Neural cell (in vitro differentiated cells): ENCODE data around the gene GFRA1.

Experiments
- EP300 ChIP-seq: fragments of 450-650 bp; conservative IDR thresholded peaks from 2 replicates; pipeline ENCODE4 v1.6.1; 2014; ENCODE audit warnings: antibody characterized with exemption, mild to moderate bottlenecking, moderate library complexity; ENCODE audit not compliant: poor library complexity, severe bottlenecking
- EZH2 ChIP-seq: fragments of 200-600, 300-800 bp; shearing (Covaris generic), sonication (generic); IDR thresholded peaks from 2 replicates; pipeline ENCODE4 v1.6.1; 2014; ENCODE audit warnings: antibody characterized with exemption, low read length, borderline replicate concordance, mild to moderate bottlenecking; ENCODE audit not compliant: insufficient read depth, poor library complexity, severe bottlenecking
- POLR2AphosphoS5 ChIP-seq: IDR thresholded peaks from 2 replicates; pipeline ENCODE4 v1.6.1; 2012
- RAD21 ChIP-seq: fragments of 450-650 bp; conservative IDR thresholded peaks from 2 replicates; pipeline ENCODE4 v1.6.1; 2014; ENCODE audit warnings: antibody characterized with exemption, mild to moderate bottlenecking, moderate library complexity
- SMC3 ChIP-seq: fragments of 450-650 bp; conservative IDR thresholded peaks from 2 replicates; pipeline ENCODE4 v1.6.1; 2014; ENCODE audit warnings: antibody characterized with exemption, mild to moderate bottlenecking, moderate library complexity; ENCODE audit not compliant: poor library complexity
- TAF1 ChIP-seq: IDR thresholded peaks from 2 replicates; pipeline ENCODE4 v1.6.1; 2012; ENCODE audit warnings: low read depth
- TF ChIP-seq, protein P1 (sequence below): fragments of 450-650 bp; IDR thresholded peaks from 2 replicates; pipeline ENCODE4 v1.5.1; 2014; ENCODE audit warnings: antibody characterized with exemption, mild to moderate bottlenecking, moderate library complexity; ENCODE audit not compliant: poor library complexity, severe bottlenecking
- TF ChIP-seq, protein P2 (sequence below): IDR thresholded peaks from 2 replicates; pipeline ENCODE4 v1.6.1; 2012; ENCODE audit warnings: borderline replicate concordance

GRCh38 chr10:116109881-116110280 lies 163.1 kb downstream of the GFRA1 start:
- TF ChIP-seq, protein P1, sequence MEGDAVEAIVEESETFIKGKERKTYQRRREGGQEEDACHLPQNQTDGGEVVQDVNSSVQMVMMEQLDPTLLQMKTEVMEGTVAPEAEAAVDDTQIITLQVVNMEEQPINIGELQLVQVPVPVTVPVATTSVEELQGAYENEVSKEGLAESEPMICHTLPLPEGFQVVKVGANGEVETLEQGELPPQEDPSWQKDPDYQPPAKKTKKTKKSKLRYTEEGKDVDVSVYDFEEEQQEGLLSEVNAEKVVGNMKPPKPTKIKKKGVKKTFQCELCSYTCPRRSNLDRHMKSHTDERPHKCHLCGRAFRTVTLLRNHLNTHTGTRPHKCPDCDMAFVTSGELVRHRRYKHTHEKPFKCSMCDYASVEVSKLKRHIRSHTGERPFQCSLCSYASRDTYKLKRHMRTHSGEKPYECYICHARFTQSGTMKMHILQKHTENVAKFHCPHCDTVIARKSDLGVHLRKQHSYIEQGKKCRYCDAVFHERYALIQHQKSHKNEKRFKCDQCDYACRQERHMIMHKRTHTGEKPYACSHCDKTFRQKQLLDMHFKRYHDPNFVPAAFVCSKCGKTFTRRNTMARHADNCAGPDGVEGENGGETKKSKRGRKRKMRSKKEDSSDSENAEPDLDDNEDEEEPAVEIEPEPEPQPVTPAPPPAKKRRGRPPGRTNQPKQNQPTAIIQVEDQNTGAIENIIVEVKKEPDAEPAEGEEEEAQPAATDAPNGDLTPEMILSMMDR = no peak
- TF ChIP-seq RAD21 (no peak), EZH2 (no peak), POLR2AphosphoS5 (no peak), TAF1 (no peak), SMC3 (no peak), EP300 (no peak)
- TF ChIP-seq, protein P2, sequence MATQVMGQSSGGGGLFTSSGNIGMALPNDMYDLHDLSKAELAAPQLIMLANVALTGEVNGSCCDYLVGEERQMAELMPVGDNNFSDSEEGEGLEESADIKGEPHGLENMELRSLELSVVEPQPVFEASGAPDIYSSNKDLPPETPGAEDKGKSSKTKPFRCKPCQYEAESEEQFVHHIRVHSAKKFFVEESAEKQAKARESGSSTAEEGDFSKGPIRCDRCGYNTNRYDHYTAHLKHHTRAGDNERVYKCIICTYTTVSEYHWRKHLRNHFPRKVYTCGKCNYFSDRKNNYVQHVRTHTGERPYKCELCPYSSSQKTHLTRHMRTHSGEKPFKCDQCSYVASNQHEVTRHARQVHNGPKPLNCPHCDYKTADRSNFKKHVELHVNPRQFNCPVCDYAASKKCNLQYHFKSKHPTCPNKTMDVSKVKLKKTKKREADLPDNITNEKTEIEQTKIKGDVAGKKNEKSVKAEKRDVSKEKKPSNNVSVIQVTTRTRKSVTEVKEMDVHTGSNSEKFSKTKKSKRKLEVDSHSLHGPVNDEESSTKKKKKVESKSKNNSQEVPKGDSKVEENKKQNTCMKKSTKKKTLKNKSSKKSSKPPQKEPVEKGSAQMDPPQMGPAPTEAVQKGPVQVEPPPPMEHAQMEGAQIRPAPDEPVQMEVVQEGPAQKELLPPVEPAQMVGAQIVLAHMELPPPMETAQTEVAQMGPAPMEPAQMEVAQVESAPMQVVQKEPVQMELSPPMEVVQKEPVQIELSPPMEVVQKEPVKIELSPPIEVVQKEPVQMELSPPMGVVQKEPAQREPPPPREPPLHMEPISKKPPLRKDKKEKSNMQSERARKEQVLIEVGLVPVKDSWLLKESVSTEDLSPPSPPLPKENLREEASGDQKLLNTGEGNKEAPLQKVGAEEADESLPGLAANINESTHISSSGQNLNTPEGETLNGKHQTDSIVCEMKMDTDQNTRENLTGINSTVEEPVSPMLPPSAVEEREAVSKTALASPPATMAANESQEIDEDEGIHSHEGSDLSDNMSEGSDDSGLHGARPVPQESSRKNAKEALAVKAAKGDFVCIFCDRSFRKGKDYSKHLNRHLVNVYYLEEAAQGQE = no peak
